ENCODE measurements around the gene MOGAT3.

GRCh38 chr7:101220295-101220694, 19.5 kb upstream of the MOGAT3 start:
- TF ChIP-seq CTCF (IDR thresholded peaks at IDR 0.05) (no peak), ZFX (IDR thresholded peaks at IDR 0.05; ENCODE audit: borderline replicate concordance) (no peak)
